ENCODE data around the gene SPAG17. TPM values are rescaled to one million over a fixed set of nuclear protein-coding genes. Genes with fewer than 3 reads are reported as not detected.

Gene SPAG17
- total RNA-seq, 2 donors from 2014 or later = 2.2 TPM; not detected in 1

DNA sequence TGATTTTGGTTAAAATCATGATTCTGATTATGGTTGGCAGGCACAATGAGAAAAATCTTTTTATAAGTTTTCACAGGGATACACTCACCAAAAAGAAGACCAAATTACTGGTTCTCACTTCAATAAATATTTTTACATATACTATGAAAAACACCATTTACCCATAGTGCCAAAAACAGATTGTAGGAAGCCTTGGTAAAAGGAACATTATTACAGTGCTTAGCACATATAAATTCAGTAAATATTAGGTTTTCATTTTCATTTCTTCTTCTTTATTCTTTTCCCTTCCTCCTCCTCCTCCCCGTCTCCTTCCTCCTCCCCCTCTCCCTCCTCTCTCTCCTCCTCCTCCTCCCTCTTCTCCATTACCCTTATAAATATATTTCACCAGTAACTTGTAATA, 15.8 kb upstream of the SPAG17 start:
- Mint-ChIP-seq H3K4me1 (ENCODE audit: low read depth in 2 of 2) (no peaks in the 10 kb centered on the region), H3K27ac (no peak overlapping the region), H3K4me3 (no peak overlapping the region), H3K27me3 (no peaks in the 10 kb centered on the region), H3K9me3 (peaks cover 13% of the 10 kb centered on the region), H3K36me3 (no peaks in the 10 kb centered on the region)
- DNase-seq (ENCODE audit: low spot score) = no peak
- ATAC-seq = no peak

DNA sequence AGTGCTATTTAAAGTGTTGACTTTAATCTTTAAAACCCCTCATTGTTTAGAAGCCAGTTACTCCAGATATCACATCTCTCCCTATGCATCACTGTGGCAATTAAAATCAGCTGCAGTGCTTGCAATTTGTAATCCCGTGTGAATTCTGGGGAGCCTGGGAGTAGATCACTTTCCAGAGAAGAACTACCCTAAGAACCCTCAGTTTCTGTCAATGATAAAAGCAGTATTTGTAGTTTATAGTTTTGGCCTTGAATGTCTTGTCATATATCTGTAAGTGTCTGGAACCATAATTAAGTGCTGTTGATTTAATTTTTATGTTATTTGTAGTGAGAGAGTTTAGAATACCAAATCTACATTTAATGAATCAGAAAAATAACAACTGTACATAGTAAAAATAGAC, 5.5 kb upstream of the SPAG17 start:
- Mint-ChIP-seq H3K9me3 (peaks cover 12% of the 10 kb centered on the region), H3K4me1 (ENCODE audit: low read depth in 2 of 2) (no peaks in the 10 kb centered on the region), H3K36me3 (peaks cover 3% of the 10 kb centered on the region), H3K4me3 (no peak overlapping the region), H3K27ac (no peak overlapping the region), H3K27me3 (peaks cover 0 to 5% of the 10 kb centered on the region in 2 donors)
- DNase-seq (ENCODE audit: low spot score) (no peak), ATAC-seq (no peak)

DNA sequence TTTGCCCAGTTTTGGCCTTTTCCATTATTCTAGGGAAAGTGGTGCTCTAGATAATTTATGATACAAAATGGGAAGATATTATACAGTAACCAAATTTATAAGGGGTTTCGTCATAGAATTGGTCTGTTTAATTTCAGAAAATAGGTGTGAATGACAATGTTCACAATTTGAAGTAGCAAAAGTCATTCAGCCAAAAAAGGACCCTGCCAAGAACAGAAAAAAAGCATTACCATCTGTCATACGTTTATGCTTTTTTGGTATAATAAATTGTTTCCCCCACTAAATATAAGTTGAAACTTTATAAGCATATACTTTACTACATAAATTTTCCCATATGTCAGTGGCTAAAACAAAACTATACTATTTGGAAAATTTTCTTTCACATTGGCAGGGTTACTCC, 4.5 kb upstream of the SPAG17 start:
- Mint-ChIP-seq H3K4me1 (ENCODE audit: low read depth in 2 of 2) (no peaks in the 10 kb centered on the region), H3K9me3 (peaks cover 13% of the 10 kb centered on the region), H3K27me3 (peaks cover 0 to 8% of the 10 kb centered on the region in 2 donors), H3K4me3 (no peak overlapping the region), H3K27ac (no peak overlapping the region), H3K36me3 (peaks cover 6% of the 10 kb centered on the region)
- ATAC-seq = no peak
- DNase-seq (ENCODE audit: low spot score) = no peak

DNA sequence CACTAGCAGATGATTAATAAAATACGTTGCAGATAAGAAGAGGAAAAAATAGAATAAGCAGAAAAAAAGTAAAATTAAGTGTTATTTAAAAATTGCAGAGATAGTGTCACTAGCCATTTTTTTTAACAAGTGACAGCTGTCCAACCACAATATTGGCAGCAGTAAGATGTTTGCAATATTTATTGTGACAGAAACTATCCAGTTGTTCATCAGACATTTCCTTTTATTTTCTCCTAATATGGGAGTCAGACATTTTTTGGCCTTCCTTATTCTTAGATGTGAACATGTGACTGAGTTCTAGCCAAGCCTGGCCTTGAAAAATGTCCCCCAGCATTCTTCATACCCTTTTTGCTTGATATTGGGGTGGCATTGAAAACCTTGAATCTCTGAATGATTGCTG, 3.4 kb upstream of the SPAG17 start:
- H3K36me3 Mint-ChIP-seq = peaks cover 6% of the 10 kb centered on the region
- no peaks in the 10 kb centered on the region for H3K4me1 Mint-ChIP-seq (ENCODE audit: low read depth in 2 of 2)
- DNase-seq (ENCODE audit: low spot score) (no peak), ATAC-seq (no peak)
- H3K9me3 Mint-ChIP-seq = peaks cover 10% of the 10 kb centered on the region
- H3K27me3 Mint-ChIP-seq = peaks cover 0 to 8% of the 10 kb centered on the region in 2 donors
- no peak overlapping the region for H3K4me3 Mint-ChIP-seq
- H3K27ac Mint-ChIP-seq = no peak overlapping the region

DNA sequence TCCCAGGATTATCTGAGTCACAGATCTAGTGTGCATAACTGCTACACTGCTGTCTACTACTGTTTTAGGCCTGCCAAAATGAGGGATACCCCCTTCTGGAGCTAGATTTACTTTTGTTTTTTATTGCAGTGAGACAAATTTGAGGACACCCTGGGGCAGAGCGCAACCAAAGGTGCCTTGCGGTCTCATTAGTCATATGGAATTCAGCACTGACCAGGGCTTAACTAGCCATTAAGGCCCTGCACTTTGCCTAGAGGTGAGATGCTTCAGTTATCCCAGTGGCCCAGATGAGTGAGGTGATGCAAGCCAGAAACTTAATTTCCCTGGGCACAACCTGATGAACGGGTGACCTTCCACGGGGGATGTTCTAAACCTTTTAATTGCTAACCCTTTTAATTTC, 998 bp upstream of the SPAG17 start:
- H3K4me3 Mint-ChIP-seq = no peak overlapping the region
- H3K36me3 Mint-ChIP-seq = peaks cover 6% of the 10 kb centered on the region
- DNase-seq (ENCODE audit: low spot score) = no peak
- H3K4me1 Mint-ChIP-seq (ENCODE audit: low read depth in 2 of 2) = no peaks in the 10 kb centered on the region
- ATAC-seq = no peak
- H3K9me3 Mint-ChIP-seq = peaks cover 3% of the 10 kb centered on the region
- H3K27ac Mint-ChIP-seq = no peak overlapping the region
- H3K27me3 Mint-ChIP-seq = peaks cover 0 to 8% of the 10 kb centered on the region in 2 donors

DNA sequence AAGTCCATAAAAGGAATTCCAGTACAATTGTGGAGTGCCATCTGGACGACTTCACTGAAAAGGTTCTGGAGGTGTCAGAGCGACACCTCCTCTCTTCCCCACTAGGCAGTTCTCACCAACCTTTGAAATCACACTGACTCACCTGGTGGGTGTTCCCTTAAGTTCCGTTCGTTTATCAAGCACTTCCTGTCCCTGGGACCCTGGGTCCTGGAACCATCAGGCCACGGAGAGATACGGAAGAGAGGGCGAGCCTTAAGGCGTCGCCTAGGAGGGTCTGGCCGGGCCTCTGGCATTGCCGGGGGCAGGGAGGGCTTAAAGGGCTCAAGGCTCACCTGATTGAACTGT, 317 bp downstream of the SPAG17 start:
- Mint-ChIP-seq H3K36me3 (peaks cover 6% of the 10 kb centered on the region), H3K4me3 (no peak overlapping the region), H3K4me1 (ENCODE audit: low read depth in 2 of 2) (no peaks in the 10 kb centered on the region), H3K27ac (no peak overlapping the region), H3K27me3 (peaks cover 0 to 8% of the 10 kb centered on the region in 2 donors), H3K9me3 (peaks cover 3% of the 10 kb centered on the region)
- DNase-seq (ENCODE audit: low spot score) (no peak), ATAC-seq (no peak)

DNA sequence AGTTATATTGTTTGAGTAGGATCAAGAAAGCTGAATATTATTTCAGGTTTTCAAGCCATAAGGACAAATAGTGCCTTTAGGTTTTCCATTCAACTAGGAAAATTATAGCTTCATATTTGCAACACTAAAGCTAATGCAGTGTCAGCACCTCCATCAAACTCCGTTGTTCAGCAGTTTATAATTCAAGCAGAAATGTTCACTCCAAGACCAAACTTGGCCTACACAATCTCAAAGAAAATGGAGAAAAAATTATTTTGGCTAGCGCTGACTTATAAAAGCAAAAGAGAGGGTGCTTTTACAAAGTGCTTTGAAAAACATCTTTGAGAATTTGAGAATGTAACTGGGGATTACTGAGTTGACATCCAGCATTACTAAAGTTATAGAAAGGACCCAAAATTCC, 1.4 kb downstream of the SPAG17 start:
- Mint-ChIP-seq H3K4me3 (no peak overlapping the region), H3K27me3 (peaks cover 0 to 8% of the 10 kb centered on the region in 2 donors), H3K9me3 (peaks cover 3% of the 10 kb centered on the region), H3K36me3 (peaks cover 6% of the 10 kb centered on the region), H3K4me1 (ENCODE audit: low read depth in 2 of 2) (no peaks in the 10 kb centered on the region), H3K27ac (no peak overlapping the region)
- DNase-seq (ENCODE audit: low spot score) (no peak), ATAC-seq (no peak)

DNA sequence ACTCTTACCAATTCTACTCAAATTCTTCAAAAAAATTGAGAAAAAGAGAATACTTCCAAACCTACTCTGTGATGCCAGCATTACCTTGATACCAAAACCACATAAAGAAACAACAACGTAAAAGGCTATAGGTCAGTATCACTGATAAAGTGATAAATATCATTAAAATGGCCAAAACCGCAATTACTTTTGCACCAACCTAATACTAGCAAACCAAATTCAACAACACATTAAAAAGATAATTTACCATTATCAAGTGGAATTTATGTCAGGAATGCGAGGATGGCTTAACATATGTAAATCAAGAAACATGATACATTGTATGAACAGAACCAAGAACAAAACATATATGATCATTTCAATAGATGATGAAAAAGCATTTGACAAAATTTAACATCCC, 7.0 kb downstream of the SPAG17 start:
- H3K4me1 Mint-ChIP-seq (ENCODE audit: low read depth in 2 of 2) = no peaks in the 10 kb centered on the region
- ATAC-seq (no peak), DNase-seq (ENCODE audit: low spot score) (no peak)
- peaks cover 7% of the 10 kb centered on the region for H3K36me3 Mint-ChIP-seq
- H3K4me3 Mint-ChIP-seq = no peak overlapping the region
- peaks cover 7% of the 10 kb centered on the region for H3K9me3 Mint-ChIP-seq
- H3K27me3 Mint-ChIP-seq = no peaks in the 10 kb centered on the region
- no peak overlapping the region for H3K27ac Mint-ChIP-seq

DNA sequence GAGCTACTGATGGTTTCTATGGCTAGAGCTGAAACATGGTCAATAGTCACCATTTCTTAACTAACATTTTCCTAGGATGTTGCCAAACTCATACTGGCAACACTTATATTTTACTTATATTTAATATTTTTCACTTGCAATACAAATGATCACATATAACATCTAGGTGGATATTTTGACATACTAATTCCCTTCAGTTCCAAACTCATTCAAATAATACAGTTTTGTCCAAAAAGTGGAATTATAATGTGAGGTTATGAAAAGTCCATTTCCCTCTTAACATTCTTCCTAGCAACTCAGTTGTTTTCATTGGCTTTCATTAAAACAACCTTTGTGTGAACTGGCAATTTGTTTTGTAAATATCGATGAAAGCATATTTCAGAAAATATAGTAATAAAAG, 16.0 kb downstream of the SPAG17 start:
- H3K4me3 Mint-ChIP-seq = no peak overlapping the region
- H3K27me3 Mint-ChIP-seq = peaks cover 0 to 6% of the 10 kb centered on the region in 2 donors
- DNase-seq (ENCODE audit: low spot score) = no peak
- peaks cover 8% of the 10 kb centered on the region for H3K9me3 Mint-ChIP-seq
- no peak for ATAC-seq
- peaks cover 1% of the 10 kb centered on the region for H3K36me3 Mint-ChIP-seq
- H3K4me1 Mint-ChIP-seq (ENCODE audit: low read depth in 2 of 2) = no peaks in the 10 kb centered on the region
- no peak overlapping the region for H3K27ac Mint-ChIP-seq

DNA sequence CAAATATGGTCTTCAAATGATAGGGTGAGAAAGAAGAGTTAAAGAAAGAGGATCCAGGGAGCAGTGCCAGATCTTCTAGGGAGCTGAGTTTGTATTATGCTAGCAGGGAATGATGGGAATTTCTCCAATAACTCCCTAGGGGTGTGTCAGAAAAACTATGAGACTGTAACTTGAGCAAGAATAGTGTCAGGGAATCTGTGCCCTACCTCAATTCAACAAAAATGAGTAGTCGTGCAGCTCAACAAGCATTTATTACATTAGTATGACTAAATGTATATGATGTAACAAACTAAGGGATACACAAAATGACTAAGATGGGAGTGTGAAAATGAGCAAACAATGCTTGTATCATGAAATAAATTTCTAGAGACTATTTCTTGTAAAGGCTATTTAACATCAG, 24.2 kb downstream of the SPAG17 start:
- H3K4me1 Mint-ChIP-seq (ENCODE audit: low read depth in 2 of 2) = no peaks in the 10 kb centered on the region
- H3K4me3 Mint-ChIP-seq = no peak overlapping the region
- H3K36me3 Mint-ChIP-seq = no peaks in the 10 kb centered on the region
- H3K27ac Mint-ChIP-seq = no peak overlapping the region
- DNase-seq (ENCODE audit: low spot score) (no peak), ATAC-seq (no peak)
- peaks cover 4% of the 10 kb centered on the region for H3K9me3 Mint-ChIP-seq
- H3K27me3 Mint-ChIP-seq = no peaks in the 10 kb centered on the region

DNA sequence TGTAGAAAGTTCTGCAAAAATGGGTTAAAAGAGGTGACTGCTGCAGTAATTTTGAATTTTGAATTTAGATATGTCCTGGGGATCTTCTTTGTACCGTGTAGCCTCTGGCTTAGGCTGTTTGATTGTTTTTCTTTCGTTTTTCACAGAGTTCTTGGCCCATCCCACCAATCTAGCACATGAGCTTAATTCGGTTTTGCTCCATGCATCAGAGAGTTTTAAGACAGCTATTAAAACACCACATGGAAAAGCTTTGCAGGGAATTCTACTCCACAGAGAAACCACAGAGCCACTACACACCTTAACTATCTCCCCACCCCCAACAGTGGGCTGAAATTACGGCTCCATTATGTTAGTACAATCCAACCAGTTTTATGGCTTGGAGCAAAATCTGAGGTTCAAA, 25.5 kb downstream of the SPAG17 start:
- H3K4me1 Mint-ChIP-seq (ENCODE audit: low read depth in 2 of 2) = no peaks in the 10 kb centered on the region

DNA sequence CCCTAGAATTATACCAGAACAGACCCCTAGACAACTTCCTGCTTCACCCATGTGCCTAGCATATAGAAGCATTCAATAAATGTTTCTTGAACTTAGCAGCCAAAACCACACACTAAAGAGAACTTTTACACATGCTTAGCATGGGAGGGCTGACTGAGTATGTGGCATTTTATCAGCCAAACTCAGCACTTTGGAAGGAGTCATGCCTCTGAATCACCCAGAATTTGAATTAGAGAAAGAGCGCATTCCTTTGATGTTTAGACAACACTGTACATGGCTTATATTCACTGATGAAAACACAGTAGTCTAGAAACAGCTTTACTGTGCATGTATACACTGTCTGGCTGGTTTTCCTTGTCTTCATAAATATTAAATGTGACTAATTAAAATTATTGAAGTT, 26.1 kb downstream of the SPAG17 start:
- DNase-seq (ENCODE audit: low spot score) = no peak
- ATAC-seq = no peak
- no peak overlapping the region for H3K27ac Mint-ChIP-seq
- no peak overlapping the region for H3K4me3 Mint-ChIP-seq
- H3K4me1 Mint-ChIP-seq (ENCODE audit: low read depth in 2 of 2) = no peaks in the 10 kb centered on the region
- no peaks in the 10 kb centered on the region for H3K36me3 Mint-ChIP-seq
- peaks cover 4% of the 10 kb centered on the region for H3K9me3 Mint-ChIP-seq
- H3K27me3 Mint-ChIP-seq = no peaks in the 10 kb centered on the region

More for the DNA sequence above, 25.5 kb downstream of the SPAG17 start:
- no peak overlapping the region for H3K4me3 Mint-ChIP-seq
- no peaks in the 10 kb centered on the region for H3K36me3 Mint-ChIP-seq
- ATAC-seq = no peak
- no peak for DNase-seq (ENCODE audit: low spot score)
- H3K27me3 Mint-ChIP-seq = no peaks in the 10 kb centered on the region
- H3K9me3 Mint-ChIP-seq = peaks cover 4% of the 10 kb centered on the region
- H3K27ac Mint-ChIP-seq = no peak overlapping the region

DNA sequence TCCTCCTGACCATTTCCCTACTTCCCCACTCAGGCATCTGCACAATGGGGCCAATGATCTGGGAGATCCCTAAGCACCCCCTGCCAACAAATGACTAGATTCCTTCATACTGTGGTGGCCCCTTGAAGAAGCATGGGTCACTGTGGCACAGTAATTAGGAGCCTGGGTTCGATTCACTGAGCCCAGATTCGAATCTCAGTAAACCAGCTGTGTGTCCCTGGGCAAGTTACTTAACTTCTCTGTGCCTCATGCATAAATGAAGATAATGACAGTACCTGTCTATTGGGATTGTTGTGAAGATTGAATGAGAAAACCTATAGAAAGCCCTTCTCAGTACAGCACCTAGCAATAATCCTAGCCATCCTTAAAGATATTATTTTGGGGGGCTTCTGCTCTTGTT, 27.5 kb downstream of the SPAG17 start:
- DNase-seq (ENCODE audit: low spot score) (no peak), ATAC-seq (no peak)
- H3K4me3 Mint-ChIP-seq = no peak overlapping the region
- no peaks in the 10 kb centered on the region for H3K27me3 Mint-ChIP-seq
- no peaks in the 10 kb centered on the region for H3K36me3 Mint-ChIP-seq
- H3K9me3 Mint-ChIP-seq = peaks cover 4% of the 10 kb centered on the region
- H3K4me1 Mint-ChIP-seq (ENCODE audit: low read depth in 2 of 2) = no peaks in the 10 kb centered on the region
- H3K27ac Mint-ChIP-seq = no peak overlapping the region

DNA sequence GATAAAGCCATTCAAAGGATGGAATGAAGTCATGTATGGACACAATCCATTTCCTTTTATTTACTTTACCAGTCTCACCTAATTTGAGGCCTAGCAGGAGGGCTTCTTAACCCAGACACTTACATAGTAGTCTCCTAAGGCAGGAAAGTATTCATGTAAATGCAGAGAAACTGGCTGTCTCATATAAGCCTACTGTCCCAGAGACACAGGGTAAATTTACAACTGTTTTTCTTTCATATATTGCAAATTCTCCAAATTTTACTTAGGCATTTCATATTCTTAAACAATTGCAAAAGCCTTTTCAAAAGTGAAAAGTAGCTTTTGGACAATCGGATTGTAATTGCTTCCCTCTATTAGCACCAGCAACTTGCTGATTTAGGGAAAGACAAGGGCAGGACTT, 29.9 kb downstream of the SPAG17 start:
- H3K4me3 Mint-ChIP-seq = no peak overlapping the region
- H3K27ac Mint-ChIP-seq = no peak overlapping the region
- ATAC-seq (no peak), DNase-seq (ENCODE audit: low spot score) (no peak)
- no peaks in the 10 kb centered on the region for H3K27me3 Mint-ChIP-seq
- H3K9me3 Mint-ChIP-seq = no peaks in the 10 kb centered on the region
- H3K36me3 Mint-ChIP-seq = no peaks in the 10 kb centered on the region
- H3K4me1 Mint-ChIP-seq (ENCODE audit: low read depth in 2 of 2) = no peaks in the 10 kb centered on the region

DNA sequence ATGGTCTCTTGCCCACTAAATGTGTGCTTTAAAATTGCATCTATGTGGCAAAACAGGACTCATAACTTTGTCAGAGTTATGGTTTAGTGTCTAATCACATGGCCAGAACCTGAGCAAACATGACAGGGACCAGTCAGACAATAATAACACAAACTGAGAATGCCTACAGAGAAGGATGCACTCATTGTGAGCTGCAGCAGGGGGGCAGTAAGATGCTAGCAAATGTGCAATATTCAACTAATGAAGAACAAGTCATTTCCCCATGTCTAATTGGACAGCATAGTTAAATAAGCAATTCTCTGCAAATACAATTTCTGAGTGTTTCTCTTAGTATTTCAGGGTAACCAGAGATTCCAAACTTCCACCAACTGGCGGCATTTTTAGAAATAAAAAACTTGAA, 30.8 kb downstream of the SPAG17 start:
- DNase-seq (ENCODE audit: low spot score) (no peak), ATAC-seq (no peak)
- no peak overlapping the region for H3K27ac Mint-ChIP-seq
- no peaks in the 10 kb centered on the region for H3K9me3 Mint-ChIP-seq
- no peaks in the 10 kb centered on the region for H3K4me1 Mint-ChIP-seq (ENCODE audit: low read depth in 2 of 2)
- no peaks in the 10 kb centered on the region for H3K27me3 Mint-ChIP-seq
- no peak overlapping the region for H3K4me3 Mint-ChIP-seq
- H3K36me3 Mint-ChIP-seq = no peaks in the 10 kb centered on the region

All from natural killer cell treated with Interleukin-12 subunit alpha and Interleukin-12 subunit beta and Interleukin-15 and Interleukin-18, amount 100 ng/mL, for 72 hours (primary cell).